Measurements from ENCODE around the gene CORO6.
A peak's percentile ranks its signal among the peaks of the same experiment; 100 is the strongest.
"Not testable (repeated sequence)": the region's sequence is repeated elsewhere in the genome, so short reads cannot be mapped to it uniquely, and the experiment has no call there.

The CORO6 gene

DNA sequence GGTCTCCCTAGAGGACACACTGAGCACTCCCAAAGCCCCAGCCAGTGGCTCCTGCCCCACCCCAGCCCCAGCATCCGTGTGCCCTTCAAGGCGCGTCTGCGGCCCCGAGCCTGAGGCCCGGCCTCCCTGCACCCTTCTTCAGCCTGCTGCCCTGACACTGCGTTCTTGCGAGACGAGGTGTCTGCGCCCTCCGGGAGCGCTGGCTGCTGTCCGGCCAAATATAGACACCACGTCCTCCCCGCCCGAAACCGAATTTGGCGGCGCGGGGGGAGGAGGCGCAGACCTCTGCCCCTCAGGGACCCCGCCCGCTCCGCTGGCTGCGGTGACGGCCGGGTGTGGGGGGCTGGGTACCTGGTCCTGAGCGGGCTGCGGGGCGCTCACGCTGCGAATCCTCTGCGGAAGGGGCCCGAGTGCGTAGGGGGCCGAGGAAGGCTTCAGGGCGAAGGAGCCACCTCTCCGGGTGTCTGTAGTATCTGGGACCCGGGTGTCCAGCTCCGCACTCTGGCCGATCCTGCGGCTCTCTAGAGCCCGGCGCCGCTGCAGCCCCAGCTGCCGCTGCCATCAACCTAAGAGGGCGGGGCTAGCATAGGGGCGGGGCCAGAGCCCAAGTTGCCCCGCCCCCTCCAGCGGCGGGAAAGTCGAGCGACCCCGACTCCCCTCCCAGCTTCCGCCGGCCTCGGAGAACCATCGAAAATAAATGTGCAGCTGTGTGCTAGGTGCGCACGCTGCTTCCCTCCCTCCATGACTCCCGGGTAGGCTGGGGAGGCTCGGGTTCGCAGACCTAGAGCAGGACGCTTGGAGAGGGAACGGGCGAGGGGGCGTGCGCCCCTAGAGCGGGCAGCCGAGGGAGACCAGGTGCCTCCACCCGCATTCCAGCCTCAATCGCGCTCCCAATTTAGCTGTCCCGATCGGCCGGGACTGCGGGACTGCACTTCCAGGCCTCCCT, at the start of gene CORO6:
Gene CORO6, minus strand, starts transcription at position 576 of the 946 bp plus-strand sequence. CDS start 1,491 bp downstream, outside the sequence.
- in situ Hi-C loops (cut with MboI; ENCODE audit: low pct_unique_long_range_greater_than_20kb, low sequenced_read_pairs), result loop anchor here (25.0 kb wide), 1 partner anchor 465 kb away; no protein-coding TSS in a partner anchor
- peak; percentile 85 for DNase-seq

DNA sequence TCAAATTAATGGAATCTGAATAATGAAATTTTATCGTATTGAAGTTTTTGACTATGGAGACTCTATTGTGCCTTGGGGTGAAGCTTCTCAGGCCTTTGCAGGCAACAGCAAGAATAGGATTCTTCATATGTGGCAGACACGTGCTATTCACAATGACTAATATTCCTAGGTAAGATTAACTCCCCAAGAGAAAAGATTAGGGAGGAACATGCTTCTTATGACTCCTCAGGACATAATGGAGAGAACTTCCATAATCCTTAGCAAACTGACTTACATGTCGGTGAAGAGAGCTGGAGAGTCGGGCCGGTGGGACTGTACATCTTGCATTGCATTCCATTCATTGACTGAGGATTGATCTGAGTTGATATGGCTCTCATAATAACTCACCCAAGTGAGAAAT, 48.9 kb upstream of the CORO6 start:
- no peak for DNase-seq
- in situ Hi-C loops (cut with MboI; ENCODE audit: low pct_unique_long_range_greater_than_20kb, low sequenced_read_pairs), result no loop called here

DNA sequence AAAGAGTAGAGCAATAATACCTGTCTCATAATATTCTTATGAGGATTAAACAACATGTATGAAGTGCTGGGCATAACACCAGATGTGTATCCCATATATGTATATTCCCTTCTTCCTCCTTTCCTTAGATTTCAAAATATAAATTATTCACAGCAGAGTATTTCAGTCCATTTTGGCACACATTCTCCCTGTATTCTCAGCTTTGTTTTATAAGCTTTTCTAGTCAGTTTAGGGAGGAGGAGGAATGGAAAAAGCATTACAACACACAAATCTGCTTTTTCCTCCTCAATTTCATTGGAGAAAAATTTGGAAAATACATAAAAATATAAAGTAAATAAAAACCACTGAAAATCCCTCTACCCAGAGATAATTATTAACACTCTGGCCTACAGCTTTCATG, 46.6 kb upstream of the CORO6 start:
- in situ Hi-C loops (cut with MboI; ENCODE audit: low pct_unique_long_range_greater_than_20kb, low sequenced_read_pairs), result no loop called here
- DNase-seq, result no peak

DNA sequence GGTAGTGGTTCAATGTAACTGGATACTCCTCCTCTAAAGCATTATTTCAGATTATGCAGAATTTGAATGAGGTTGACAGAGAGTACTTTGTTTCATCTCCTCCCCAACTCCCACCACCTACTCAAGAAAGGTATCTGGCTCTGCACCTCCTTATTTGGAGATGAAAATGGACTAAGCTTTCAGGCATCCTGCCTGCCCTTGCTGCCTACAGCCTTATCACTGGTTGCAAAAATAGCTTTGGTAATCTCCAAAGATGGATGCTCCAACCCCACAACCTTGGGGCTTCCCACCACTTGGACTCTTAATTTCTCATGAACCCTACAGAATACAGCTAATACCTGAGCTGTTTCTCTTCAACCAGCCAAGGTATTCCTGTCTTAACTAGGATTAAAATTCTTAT, 45.3 kb upstream of the CORO6 start:
- no peak for DNase-seq
- in situ Hi-C loops (cut with MboI; ENCODE audit: low pct_unique_long_range_greater_than_20kb, low sequenced_read_pairs), result no loop called here

DNA sequence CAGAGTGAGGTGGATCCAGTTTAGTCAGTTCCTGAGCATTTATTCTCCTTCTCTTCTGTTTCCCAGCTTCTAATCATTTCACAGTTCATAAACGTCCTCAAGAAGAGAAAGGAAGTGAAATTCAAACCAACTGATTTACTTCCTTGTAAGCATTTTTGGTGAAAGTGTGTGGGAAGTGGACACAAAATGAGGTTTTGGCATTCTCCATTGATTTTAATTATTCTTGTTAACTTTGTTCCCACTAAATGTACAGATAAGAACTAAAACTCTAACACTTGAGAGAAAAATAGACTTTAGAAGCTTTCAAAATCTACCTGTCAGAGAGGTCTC, 42.7 kb upstream of the CORO6 start:
- DNase-seq, result no peak
- in situ Hi-C loops (cut with MboI; ENCODE audit: low pct_unique_long_range_greater_than_20kb, low sequenced_read_pairs), result no loop called here

DNA sequence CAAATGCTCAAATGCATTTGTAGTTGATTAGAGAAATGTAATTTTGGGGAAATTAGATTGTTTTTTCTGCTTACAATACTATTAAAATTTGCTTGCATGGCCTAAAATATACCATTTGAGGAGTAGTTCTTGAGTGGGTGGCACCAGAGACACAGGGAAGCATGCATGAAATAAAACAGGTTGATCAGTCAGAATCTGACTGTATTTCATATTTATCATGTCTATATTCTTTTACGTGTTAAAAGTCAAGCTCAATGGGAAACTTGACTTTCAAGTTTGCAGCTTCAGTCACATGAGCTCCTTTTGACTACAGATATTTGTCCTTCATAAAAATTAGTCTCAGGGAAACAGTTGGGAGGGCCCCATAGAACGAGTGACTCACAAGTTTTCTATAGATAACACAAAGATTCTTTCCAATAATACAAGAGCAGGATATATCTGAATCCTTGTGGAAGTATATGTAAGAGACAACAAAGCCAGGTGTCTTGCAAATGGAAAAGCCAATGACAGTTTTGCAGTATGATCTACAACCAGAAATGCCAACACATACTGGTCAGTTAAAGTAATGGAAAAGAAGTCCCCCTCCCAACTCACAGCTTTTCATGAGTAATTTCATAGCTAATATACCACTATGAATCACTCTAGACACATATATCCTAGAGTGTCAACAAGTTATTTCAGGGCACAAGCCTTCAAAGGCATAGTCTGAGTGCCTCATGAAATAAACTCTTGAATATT, 42.2 kb upstream of the CORO6 start:
- no peak for DNase-seq
- in situ Hi-C loops (cut with MboI; ENCODE audit: low pct_unique_long_range_greater_than_20kb, low sequenced_read_pairs), result no loop called here

DNA sequence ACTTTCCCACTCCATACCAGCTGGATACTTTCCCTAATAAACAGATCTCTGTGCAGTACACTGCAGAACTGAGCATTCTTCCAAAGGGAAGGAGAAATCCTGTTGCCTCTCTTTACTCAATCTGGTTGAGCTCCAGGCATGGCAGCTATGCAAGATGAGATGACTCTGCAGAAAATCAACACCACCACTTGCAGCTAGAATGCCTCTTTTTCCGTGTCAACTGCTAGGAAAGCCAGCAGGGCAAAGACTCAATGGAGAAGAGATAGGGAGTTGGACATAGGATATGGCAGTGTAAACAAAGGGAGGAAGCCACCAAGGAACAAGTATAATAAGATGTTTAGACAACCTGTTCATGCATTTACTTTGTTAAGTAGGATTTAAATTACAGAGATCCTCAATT, 40.4 kb upstream of the CORO6 start:
- in situ Hi-C loops (cut with MboI; ENCODE audit: low pct_unique_long_range_greater_than_20kb, low sequenced_read_pairs), result no loop called here
- DNase-seq, result no peak

DNA sequence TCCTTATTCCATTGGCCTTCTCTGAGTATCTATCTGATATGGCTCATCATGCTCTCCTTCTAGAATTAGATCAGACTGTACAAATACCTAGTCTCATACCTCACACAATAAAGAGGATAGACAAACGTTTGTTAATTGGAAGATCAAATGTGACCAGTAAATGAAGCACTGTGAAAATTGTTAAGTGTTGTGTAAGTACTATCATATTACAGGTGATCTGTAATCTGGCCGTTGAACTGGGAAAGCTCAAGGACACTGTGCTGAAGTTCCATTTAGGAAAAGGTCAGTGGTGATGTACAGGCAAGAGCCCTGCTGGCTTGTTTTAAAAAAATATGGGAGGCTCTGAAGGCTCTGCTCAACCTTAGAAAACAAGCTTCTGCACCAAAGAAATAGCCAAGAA, 38.5 kb upstream of the CORO6 start:
- in situ Hi-C loops (cut with MboI; ENCODE audit: low pct_unique_long_range_greater_than_20kb, low sequenced_read_pairs), result no loop called here

DNA sequence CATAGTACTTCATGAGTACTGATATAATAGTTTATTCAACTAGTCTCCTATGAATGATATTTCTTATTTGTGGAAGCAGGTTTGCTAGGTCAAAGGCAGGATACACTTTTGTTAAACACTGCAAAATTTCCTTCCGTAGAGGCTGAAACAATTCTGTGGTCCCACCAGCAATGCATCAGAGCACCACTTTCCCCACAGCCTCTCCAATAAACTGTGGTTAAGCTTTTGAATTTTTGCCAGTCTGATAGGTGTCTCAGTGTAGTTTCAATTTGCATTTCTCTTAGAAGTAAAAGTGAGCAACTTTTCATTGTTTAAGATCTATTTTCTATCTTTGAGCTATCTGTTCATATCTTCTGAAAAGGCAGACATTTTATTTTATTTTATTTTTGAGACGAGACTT, 36.4 kb upstream of the CORO6 start:
- in situ Hi-C loops (cut with MboI; ENCODE audit: low pct_unique_long_range_greater_than_20kb, low sequenced_read_pairs), result no loop called here
- no peak for DNase-seq

More for the DNA sequence above, 38.5 kb upstream of the CORO6 start:
- DNase-seq, result no peak

DNA sequence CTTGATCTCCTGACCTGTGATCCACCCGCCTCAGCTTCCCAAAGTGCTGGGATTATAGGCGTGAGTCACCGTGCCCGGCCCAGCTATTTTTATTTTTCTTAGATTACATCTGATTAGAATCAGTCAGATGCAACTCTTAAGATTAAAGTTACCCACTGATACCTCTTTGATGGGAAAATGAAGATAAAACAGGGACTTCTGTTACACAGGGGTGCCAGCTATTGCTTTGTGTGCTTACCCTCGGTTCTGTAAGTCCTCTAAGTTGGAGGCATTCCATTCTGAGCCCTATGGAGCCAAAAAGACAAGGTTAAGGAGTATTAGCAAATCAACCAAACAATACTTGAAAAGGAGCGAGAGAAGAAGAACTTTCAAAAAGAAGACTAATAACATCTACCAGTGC, 32.6 kb upstream of the CORO6 start:
- in situ Hi-C loops (cut with MboI; ENCODE audit: low pct_unique_long_range_greater_than_20kb, low sequenced_read_pairs), result no loop called here
- no peak for DNase-seq

DNA sequence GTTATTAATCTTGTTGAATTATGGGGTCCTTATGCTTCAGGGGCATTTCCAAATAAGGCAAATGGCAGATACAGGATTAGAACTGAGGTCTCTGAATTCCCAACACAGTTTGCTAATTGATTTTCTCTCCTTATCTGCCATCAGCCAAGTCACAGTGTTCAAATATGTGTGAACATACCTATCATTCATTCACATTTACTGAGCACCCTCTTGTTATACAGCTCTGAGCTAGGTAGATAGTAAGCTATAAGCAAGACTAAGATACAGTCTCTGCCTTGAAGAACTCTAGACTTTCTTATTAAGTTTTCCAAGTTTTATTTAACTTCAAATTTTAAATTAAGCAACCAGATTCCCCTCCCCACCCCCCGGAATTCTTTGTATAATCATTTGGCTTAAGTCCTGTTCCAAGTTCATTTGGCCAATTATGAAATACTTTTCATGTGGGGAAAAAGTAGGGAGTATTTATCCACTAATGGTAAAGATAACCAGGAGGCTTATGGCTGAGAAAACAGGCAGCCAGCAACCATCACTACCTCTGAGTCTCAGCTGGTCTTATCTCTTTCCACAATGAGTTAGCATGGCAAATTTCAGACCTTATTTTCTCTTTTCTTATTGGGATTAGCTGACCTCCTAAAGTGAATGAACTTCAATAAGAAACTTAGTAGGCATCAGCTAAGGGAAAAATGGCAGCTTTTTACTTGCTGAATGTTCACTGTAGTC, 31.4 kb upstream of the CORO6 start:
- DNase-seq, result no peak
- in situ Hi-C loops (cut with MboI; ENCODE audit: low pct_unique_long_range_greater_than_20kb, low sequenced_read_pairs), result no loop called here

DNA sequence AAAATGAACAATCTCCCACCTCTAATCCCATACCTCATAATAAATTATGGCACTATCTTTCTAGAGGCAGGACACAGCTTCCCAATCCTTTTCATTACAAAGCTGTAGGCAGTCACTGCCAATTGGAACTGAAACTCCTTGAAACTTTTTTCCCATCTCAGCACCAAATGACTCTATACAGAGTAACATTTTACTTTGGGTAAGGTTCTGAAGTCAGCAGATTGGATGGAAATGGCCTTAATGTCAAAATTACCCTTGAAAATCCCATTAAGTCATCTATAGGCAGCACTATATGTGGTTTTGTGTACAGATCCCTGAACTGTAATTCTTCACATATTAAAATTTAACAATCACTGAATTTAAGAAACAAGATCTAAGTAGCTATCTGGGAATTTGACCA, 30.3 kb upstream of the CORO6 start:
- no peak for DNase-seq
- in situ Hi-C loops (cut with MboI; ENCODE audit: low pct_unique_long_range_greater_than_20kb, low sequenced_read_pairs), result no loop called here

DNA sequence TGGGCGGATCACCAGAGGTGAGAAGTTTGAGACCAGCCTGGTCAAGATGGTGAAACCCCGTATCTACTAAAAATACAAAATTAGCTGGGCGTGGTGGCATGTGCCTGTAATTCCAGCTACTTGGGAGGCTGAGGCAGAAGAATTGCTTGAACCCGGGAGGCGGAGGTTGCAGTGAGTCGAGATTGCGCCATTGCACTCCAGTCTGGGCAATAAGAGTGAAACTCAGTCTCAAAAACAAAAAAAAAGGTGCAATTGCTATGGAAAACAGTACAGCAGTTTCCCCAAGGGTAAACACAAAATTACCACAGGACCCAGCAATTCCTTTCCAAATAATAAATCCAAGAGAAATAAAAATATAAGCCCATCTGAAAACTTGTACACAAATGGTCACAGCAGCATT, 29.2 kb upstream of the CORO6 start:
- in situ Hi-C loops (cut with MboI; ENCODE audit: low pct_unique_long_range_greater_than_20kb, low sequenced_read_pairs), result not testable (repeated sequence)

DNA sequence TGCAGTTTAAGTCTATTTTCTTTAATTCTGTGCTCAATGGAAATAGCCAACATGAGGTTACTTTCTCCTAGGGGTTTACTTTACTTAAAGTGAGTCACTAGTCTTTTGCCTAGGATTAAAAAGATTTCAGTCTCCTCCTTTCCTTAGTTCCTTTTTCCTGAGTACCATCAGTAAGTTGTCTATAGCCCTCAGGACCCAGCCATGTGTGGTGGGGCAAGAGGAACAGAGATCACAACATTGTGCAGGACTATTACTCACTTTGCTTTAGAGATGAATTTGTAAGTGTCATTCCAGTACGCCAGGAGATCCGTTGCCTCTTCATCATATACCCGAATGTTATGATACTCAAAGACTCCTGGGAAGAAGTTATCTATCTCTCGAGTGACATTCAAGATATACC, 27.7 kb upstream of the CORO6 start:
- no peak for DNase-seq
- in situ Hi-C loops (cut with MboI; ENCODE audit: low pct_unique_long_range_greater_than_20kb, low sequenced_read_pairs), result no loop called here

More for the DNA sequence above, 29.2 kb upstream of the CORO6 start:
- not testable (repeated sequence) for DNase-seq

DNA sequence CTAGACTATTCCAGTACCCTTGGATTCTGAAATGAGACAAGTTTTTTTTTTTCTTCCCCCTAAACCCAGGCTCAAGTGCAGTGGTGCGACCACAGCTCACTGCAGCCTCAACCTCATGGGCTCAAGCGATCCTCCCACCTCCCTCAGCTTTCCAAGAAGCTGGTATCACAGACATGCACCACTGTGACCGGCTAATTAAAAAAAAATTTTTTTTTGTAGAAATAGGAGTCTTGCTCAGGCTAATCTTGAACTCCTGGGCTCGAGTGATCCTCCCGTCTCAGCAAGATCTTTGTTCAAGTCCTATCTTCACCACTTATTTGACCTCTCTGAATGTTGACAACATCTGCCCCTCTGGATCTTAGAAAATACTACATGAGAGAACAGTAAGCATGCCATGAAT, 26.6 kb upstream of the CORO6 start:
- in situ Hi-C loops (cut with MboI; ENCODE audit: low pct_unique_long_range_greater_than_20kb, low sequenced_read_pairs), result loop anchor here (25.0 kb wide), 1 partner anchor 338 kb away; no protein-coding TSS in a partner anchor
- no peak for DNase-seq

DNA sequence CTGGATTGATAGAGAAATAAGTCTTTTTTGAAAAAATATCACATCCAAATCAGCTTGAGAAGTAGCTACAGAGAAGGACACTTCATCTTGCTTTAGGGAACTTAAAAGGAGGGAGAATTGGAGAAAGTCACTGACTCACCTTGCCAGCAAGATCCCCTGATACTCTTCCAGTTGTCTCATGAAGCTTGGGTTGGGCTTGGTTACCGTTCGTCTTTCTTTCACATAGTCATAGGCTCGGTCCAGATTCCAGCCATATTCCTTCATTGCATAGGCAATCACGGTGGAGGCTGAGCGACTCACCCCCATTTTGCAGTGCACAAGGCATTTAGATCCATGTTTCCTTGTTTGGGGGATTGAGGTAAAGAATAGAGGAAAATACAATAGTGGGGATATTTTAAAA, 25.3 kb upstream of the CORO6 start:
- no peak for DNase-seq
- in situ Hi-C loops (cut with MboI; ENCODE audit: low pct_unique_long_range_greater_than_20kb, low sequenced_read_pairs), result loop anchor here (25.0 kb wide), 1 partner anchor 339 kb away; no protein-coding TSS in a partner anchor

DNA sequence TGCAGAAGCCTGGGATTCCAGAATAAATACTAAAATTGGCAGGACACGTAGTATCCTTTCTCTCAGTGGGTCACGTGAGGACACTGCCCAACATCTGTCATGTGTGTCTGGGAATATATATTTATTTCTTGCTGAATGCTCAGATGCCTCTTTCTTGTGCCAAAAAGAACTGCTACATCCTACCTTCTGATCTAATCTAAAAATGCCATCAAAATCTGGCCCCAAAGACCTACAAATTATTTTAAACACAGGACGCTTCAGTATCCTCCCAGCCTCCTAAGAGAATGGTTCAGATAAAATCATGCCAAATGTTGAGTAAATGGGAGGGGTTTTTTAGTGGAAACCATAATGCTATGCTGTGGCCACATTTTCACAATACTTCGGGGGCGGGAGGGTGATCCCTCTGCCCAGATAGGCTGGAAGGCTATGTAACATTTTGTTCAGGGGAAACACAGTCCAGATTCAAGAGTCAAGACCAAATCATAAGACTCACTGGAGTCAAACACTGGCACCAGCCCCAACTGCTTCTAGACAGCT, 22.9 kb upstream of the CORO6 start:
- in situ Hi-C loops (cut with MboI; ENCODE audit: low pct_unique_long_range_greater_than_20kb, low sequenced_read_pairs), result loop anchor here (25.0 kb wide), 1 partner anchor 342 kb away; no protein-coding TSS in a partner anchor
- DNase-seq, result no peak

DNA sequence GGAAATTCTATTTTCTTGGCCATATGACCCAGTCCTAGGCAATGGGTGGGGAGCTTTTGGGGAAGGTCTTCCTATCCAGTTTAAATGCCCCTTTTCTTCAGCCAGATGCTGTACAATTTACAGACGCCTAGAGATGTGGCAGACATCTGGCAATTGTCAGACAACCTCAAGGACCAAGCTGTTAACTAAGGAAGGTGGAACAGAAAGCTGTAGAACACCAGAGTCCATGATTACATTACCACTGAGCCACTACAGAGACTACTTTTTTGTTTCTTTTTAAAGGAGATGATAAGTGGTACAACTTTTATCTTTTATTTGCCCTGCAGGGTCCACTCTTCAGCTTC, 21.1 kb upstream of the CORO6 start:
- in situ Hi-C loops (cut with MboI; ENCODE audit: low pct_unique_long_range_greater_than_20kb, low sequenced_read_pairs), result loop anchor here (25.0 kb wide), 1 partner anchor 344 kb away; no protein-coding TSS in a partner anchor

DNA sequence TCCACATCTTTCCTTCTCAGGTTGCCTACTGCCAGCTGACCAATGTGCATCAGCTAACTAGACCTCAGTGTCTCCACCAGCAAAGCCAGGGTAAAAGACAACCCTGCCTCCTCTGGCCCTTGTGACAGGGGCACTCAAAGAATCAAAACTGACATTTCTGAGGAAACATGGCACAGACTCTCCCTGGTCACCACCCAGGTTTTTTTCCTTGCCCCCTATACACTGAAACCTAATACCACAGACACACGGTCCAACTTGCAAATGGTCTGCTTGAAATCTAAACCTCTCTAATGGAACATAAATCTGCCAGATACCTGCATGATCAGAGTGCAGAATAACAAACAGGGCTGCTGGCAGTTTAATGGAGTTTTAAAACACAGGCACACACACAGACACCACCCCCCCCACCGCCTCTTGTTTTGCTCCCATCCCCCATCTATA, 19.5 kb upstream of the CORO6 start:
- no peak for DNase-seq
- in situ Hi-C loops (cut with MboI; ENCODE audit: low pct_unique_long_range_greater_than_20kb, low sequenced_read_pairs), result loop anchor here (25.0 kb wide), 1 partner anchor 345 kb away; no protein-coding TSS in a partner anchor

More for the DNA sequence above, 21.1 kb upstream of the CORO6 start:
- DNase-seq, result no peak

Measured in KBM-7 (cell line).